Activated naive CD8-positive, alpha-beta T cell treated with anti-CD3 and anti-CD28 coated beads, Interleukin-2, amount 50 U/mL, for 16 hours (primary cell): ENCODE measurements around the gene SBK3.
"Not testable (repeated sequence)": the region's sequence is repeated elsewhere in the genome, so short reads cannot be mapped to it uniquely, and the experiment has no call there.

ENCODE experiments used
- DNase-seq: peaks from one replicate; pipeline ENCODE4 v3.0.0-alpha.2; 2020; ENCODE audit warnings: low read depth, low spot score

The SBK3 gene

GRCh38 chr19:55576746-55577145, 31.4 kb upstream of the SBK3 start:
- DNase-seq, result no peak

- DNase-seq, result not testable (repeated sequence)
These were observed 28.6 kb upstream of the SBK3 start for GRCh38 chr19:55573929-55574328.

DNA sequence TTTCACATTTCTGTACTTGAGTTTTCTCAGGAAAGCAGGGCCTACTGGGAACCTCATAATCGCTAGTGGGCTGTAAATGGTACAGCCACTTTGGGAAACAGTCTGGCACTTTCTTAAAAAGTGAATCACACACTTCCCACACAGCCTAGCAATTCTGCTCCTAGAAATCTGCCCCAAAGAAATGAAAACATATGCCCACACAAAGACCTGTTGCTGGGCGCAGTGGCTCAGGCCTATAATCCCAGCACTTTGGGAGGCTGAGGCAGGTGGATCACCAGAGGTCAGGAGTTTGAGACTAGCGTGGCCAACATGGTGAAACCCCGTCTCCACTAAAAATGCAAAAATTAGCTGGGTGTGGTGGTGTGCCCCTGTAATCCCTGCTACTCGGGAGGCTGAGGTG, 24.1 kb upstream of the SBK3 start:
- DNase-seq, result not testable (repeated sequence)

DNA sequence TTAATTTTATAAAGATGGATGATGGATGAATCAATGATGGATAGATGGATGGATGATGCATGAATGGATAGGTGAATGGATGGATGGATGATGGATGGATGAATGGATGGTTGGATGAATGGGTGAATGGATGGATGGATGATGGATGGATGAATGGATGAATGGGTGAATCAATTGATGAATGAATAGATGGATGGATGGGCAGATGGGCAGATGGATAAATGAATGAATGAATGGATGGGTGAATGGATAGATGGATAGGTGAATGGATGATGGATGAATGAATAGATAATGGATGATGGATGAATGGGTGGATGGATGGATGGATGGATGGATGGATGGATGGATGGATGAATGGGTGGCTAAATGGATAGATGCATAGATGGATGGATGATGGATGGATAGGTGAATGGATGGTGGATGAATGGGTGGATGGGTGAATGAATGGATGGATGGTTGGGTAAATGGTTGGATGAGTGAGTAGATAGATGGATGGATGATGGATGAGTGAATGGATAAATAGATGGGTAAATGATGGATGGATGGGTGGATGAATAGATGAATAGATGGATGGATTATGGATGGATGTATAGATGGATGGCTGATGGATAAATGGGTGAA, 22.5 kb upstream of the SBK3 start:
- no peak for DNase-seq

GRCh38 chr19:55566823-55567222, 21.5 kb upstream of the SBK3 start:
- no peak for DNase-seq

DNA sequence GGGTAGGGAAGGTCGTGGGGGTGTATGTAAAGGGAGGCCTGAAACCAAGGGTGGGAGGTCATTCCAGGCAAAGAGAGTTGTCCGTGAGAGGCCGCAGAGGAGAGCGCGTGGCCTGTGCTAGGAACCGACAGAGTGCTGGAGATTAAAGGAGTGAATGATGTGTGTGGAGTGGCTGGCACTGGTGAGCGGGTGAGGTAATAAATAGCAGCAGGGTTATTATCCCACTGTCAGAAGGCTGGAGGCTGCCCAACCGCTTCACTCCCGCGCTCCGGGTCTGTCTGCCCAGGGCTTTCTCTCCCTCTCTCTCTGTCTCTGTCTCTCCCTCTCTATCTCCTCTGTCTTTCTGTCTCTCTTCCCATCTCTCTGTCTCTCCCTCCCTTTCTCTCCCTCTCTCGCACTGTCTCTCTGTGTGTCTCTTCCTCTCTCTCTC, 17.9 kb upstream of the SBK3 start:
- no peak for DNase-seq

DNA sequence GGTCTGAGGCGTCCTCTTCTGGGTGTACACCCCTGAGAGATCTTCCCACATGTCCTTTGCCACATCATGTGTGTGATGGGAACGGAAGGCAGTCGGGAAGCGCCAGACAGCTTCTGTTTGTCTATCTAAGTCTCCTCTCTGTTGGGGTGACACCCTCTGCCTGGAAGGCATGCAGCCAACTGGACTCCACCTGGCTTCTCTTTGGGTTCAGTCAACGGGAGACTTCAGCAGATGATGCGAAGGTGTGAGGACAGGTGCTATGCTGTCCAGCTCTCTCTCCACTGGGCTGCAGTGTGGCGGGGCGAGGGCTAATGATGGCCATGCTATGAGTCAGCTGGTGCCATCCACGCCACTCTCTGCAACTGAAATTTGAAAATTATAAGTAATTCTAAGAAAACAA, 14.3 kb upstream of the SBK3 start:
- no peak for DNase-seq

GRCh38 chr19:55554741-55555152, 9.4 kb upstream of the SBK3 start:
- no peak for DNase-seq

DNA sequence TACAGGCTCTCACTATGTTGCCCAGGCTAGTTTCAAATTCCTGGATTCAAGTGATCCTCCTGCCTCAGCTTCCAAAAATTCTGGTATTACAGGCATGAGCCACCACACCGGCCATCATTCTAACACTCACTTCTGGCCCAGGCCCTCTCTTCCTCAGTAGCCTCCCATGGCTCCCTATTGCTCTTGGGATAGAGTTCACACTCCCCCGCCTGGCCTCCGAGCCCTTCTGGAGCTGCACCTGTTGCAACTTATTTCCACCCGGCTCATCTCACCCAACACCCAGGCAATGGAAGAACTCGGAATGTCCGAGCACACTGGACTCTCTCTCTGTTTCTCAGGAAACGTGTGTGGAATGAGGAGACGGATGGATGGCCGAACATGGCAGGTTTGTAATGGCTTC, 9.0 kb upstream of the SBK3 start:
- no peak for DNase-seq

DNA sequence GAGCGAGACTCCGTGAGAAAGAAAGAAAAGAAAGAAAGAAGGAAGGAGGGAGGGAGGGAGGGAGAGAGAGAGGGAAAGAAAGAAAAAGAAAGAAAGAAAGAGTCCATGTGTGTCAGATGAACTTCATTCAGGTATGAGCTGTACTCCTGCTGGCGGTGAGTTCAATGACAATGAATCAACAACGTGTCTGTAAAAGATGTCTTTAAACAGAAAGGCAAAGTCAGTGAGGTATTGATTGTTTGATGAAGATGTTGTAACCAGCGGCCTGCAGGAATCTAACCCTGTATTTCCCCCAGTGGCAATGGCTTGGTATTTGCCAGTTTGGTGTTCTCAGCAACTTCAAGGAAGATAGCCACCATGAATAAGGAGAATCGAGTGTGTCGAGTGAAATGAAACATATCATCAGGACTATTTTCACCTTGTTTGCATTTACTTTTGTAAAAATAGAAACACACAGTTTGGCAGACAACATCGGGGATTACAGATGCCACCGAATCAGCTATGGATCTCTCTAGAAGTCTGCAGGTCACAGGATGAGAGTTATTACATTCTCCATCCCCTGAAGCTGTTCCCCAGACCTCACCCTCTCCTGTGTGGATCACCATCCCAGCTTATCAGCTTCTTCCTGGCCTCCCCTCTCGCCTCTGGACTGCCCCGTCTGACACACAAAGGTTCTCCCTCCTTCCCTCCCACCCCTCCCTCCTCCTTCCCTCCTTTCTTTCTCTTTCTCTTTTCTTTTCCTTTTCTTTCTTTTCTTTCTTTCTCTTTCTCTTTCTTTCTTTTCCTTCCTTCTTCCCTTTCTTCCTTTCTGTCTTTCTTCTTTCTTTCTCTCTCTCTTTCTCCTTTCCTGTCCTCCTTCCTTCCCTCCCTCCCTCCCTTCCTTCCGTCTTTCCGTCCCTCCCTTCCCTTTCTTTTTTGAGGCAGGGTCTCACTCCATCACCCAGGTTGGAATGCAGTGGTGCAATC, 8.2 kb upstream of the SBK3 start:
- no peak for DNase-seq

GRCh38 chr19:55552620-55553019, 7.3 kb upstream of the SBK3 start:
- DNase-seq, result no peak

DNA sequence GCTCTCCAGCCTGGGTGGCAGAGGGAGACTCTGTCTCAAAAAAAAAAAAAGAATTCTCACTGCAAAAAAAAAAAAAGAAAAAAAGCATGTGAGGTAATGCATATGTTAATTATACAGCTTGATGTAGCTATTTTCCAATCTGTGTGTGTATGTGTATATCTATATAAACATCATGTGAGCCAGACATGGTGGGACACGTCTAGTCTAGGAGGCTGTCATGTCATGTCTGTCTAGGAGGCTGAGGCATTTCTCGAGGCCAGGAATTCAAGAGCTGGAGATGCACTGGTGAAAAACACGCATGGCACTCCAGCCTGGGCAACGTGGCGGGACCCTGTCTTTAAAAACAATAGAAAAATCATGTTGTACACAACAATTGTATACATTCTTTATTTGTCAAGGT, 6.9 kb upstream of the SBK3 start:
- no peak for DNase-seq

DNA sequence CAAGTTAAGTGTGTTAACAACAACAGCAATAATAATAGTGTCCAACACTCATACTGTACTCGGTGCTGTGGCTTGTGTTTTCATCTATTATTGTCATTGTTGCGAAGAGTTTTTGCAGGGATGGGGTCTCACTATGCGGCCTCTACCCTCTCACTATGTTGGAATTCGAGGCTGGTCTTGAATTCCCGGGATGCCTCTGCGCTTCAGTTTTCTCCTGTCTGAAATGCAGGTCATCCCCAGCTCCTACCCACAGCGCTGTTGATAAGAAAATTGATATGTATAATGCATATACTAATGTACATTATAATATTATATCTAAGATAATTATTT, 4.9 kb upstream of the SBK3 start:
- no peak for DNase-seq

DNA sequence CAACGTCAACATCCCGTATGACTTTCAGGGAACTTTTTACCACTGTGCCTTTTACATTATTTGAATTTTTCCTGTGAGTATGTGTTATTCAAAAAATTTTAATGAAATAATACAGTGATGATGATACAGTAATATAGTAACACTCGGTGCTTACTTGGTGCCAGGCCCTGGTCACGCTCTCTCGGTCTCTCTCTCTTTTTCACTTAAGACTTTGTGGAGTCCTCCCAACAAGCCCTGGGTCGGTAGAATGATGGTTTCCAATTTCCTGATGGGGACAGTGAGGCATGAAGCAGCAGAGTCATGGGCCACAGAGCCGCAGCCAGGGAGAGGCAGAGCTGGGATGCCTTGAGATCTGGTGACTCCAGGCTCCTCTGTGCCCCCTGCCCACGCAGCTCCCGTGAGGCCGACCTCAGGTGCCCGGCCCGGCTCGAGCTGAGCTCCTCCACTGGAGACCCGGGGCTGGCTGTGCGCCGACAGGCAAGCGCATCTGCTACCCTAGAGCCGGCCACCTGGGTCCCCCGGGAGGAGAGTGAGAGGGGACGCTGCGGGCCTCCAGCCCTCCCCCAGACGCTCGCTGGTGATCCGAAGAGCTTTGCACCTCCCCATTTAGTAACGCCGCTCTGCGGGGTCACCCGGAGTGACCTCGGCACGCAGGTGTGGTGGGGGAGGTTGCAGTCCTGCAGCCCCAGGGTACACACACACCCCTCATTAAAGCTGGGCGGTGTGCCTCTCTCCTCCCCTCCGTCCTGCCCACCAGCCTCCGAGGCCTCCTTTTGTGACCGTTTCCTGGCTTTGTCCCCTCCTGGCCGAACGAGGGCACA, 4.4 kb upstream of the SBK3 start:
- DNase-seq, result no peak

- no peak for DNase-seq
These were observed 1.7 kb upstream of the SBK3 start for GRCh38 chr19:55546822-55547614.

- no peak for DNase-seq
These were observed 668 bp upstream of the SBK3 start for GRCh38 chr19:55546011-55546410.

DNA sequence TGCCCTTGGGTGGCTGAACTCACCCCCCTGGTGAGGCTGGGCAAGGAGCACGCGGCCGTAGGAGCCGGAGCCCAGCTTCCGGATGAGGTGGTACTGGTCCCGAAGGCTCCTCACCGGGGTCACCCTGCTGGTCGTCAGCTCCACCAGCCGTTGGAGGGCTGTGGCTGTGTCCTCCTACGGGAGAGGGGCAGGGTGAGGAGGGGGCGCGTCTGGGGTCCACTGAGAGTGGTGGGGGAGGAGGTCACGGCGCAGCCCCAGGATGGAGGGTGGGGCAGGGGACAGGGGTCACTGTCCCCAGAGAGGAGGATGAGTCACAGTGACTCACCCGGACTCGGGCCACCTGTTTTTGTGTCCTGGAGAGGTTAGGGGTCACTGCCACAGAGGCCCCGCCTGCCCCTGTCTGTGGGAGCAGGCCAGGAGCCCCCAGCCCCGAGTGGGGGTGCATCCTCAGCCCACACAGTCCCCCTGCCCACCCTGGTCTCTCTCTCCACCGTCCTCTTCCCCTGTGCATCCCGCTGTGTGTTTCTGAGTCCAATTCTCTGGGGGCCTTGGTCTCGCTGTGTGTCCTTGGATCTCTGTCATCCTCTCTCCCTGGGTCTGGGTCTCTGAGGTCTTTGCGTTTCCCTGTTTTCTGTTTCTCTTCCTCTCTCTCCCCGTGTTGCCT, 435 bp downstream of the SBK3 start:
- DNase-seq, result no peak

DNA sequence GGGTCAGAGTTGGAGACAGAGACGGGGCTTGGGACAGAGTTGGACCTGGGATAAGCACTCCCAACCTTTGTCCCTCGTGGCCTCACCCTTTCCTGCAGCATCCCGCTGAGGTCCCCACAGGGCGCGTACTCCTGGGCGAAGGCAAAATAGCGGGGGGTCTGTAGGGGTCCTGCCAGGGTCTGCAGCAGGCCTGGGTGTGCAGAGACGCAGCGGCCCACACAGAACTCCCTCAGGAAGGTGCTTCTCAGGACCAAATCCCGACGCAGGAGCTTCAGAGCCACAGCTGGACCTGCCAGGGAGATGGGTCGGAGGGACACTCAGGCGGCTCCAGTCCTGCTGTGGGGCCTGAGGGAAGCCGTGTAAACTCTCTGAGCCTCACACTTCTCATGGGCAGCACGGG, 1.3 kb downstream of the SBK3 start:
- DNase-seq, result no peak

DNA sequence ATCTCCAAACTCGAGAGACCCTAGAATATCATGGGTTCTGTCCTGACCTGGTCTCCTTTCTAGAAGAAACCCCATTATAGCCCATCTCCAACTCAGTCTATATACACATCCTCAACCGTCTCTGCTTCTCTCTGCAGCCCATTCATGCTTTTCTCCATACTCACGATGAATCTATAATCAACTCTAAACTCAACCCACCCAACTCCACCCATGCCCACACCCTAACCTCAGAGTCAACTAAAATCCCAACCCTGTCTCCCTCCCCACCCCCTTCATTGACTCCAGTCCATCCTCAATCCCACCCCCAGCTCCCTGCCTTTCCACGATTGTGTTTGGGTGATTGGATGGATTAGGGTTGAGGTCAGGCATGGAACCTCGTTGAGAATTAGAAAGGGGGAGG, 1.8 kb downstream of the SBK3 start:
- DNase-seq, result no peak

DNA sequence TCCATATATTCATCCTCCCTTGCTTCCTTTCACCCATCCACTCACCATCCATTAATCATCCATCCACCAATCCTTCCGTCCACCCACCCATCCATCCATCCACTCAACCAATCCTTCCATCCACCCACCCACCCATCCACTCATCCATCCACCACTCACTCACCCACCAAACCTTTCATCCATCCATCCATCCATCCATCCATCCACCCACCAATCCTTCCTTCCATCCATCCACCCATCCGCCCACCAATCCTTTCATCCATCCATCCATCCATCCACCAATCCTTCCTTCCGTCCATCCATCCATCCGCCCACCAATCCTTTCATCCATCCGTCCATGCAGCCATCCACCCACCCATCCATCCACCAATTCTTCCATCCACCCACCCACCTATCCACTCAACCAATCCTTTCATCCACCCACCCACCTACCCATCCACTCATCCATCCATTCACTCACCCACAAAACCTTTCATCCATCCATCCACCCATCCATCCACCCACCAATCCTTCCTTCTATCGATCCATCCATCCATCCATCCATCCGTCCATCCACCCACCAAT, 3.0 kb downstream of the SBK3 start:
- no peak for DNase-seq

- DNase-seq, result no peak
These were observed 4.3 kb downstream of the SBK3 start for GRCh38 chr19:55541091-55541490.
